ENCODE data around the gene ZDHHC24.

The ZDHHC24 gene

DNA sequence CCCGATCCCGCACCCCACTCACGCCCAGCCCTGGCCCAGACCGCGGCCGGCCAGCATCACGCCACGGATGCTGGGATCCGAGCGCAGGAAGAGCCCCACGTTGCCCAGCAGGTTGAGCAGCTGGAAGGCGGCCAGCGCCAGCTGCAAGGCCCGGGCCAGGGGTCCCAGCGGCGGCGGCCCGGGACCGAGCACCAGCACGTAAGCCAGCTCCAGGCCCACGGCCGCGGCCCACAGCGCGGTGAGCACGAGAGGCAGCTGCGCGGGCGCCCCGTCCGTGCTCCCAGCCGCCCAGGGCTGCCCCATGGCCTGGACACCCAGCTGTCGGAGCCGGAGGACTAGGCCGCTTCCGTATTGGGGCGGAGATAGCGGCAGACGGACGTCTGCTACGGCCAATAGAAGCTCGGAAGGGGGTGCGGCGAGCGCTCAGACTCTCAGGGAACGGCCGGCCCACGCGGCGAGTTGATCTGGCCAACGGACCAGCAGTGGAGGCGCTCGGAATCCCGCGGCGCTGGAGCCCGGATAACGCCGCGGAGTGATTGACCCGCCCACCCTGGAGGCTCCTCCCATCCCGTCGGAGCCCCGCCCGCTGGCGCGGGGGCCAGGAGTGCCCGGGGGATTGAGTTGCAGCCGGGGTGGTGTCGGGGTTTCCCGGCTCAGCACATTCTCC, at the start of gene ZDHHC24:
ZDHHC24 (minus strand) TSS at position 348 of the 667 bp plus-strand sequence; CDS start at position 303, 45 bp downstream.
- no peak for TF ChIP-seq CTCF (IDR thresholded peaks at IDR 0.05; ENCODE audit: insufficient read depth, low read length, missing control alignments)
- ChIA-PET CTCF (interaction anchor here (0.8 to 1.6 kb wide), 6 partner anchors 10 to 149 kb away, joined by 4 to 9 read pairs (median 6); partner anchors contain the start of genes CCDC87, CCS and RBM4B), POLR2A (interaction anchor here (0.6 to 1.9 kb wide), 6 partner anchors 16 to 132 kb away, joined by 3 to 11 read pairs (median 3); partner anchors contain the start of genes BBS1, CTSF and RBM4B)

DNA sequence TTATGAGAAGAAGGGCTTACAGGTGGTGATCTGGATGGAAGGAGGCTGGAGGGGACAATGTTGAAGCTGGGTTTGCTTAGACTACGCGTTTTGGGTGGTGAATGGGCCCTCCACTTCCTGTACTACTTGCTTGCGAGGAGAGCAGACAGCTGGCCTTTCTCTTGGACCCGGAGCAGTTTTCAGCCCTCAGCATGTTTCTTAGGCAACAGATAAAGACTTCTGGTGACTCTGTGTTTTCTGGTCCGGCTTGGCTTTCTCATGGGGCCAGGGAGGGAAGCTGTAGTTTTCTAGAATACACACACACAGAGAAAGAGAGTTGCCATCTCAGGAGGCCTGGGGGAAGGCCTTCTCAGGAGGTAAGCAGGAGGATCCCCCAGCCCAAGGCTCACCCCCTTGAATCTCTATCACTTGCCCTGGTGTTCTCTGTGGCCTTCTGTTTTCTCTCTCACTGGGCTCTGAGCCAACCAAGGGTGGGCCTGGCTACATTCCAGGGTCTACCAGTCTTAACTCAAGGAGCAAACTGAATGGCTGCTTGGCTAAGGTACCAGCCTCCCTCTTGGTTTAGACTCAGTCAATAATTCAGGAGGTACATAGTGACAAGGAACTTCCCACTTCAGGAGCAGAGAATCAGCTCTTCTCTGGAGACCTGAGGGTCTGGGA, 49.5 kb upstream of the ZDHHC24 start:
- H3K4me3 ChIP-seq (ENCODE audit: low read depth, low read length) = no peak overlapping the region
- DNase-seq (ENCODE audit: low read depth, low spot score) = no peak
- POLR2A ChIA-PET = interaction anchor here (0.7 kb wide), 1 partner anchor 21 kb away, joined by 4 read pairs; the partner anchor contains the start of gene RBM14
- CTCF ChIA-PET = interaction anchor here (1.0 to 1.4 kb wide), 2 partner anchors 16 to 239 kb away, joined by 4 read pairs; no protein-coding TSS in a partner anchor
- TF ChIP-seq CTCF (IDR thresholded peaks at IDR 0.05; ENCODE audit: insufficient read depth, low read length, missing control alignments) = no peak

More for the DNA sequence above, at the start of gene ZDHHC24:
- H3K4me3 ChIP-seq (ENCODE audit: low read depth, low read length) = peak within 1 kb of the TSS; percentile 79
- DNase-seq (ENCODE audit: low read depth, low spot score) = peak; percentile 79

- no peak for DNase-seq (ENCODE audit: low read depth, low spot score)
- ChIA-PET POLR2A (interaction anchor here (2.0 kb wide), 1 partner anchor 84 kb away, joined by 7 read pairs; the partner anchor contains the start of gene RBM4B), CTCF (interaction anchor here (1.4 to 2.3 kb wide), 3 partner anchors 44 to 241 kb away, joined by 4 to 6 read pairs (median 6); partner anchors contain the start of genes RBM4 and ZDHHC24)
- H3K4me3 ChIP-seq (ENCODE audit: low read depth, low read length) = peak overlapping the region; percentile 76
- TF ChIP-seq CTCF (IDR thresholded peaks at IDR 0.05; ENCODE audit: insufficient read depth, low read length, missing control alignments) = no peak
Observed at GRCh38 chr11:66593650-66594049, 47.8 kb upstream of the ZDHHC24 start.

DNA sequence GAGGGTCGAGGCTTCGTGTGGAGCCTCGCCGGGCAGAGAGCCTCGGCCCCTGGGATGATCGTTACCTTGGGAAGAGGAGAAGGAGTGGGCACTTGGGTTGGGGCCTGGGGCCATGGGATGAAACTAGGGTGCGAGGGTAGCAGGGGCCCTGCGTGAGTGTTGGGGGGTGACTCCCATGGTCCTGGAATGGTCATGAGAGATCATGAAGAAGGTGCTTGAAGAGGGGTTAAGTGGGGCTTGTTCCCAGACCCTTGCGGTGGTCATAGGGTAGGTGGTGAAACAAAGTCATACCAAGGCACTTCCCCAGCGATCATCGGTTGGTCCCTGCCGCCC, 47.4 kb upstream of the ZDHHC24 start:
- DNase-seq (ENCODE audit: low read depth, low spot score) = no peak
- CTCF ChIA-PET = interaction anchor here (1.0 to 3.4 kb wide), 11 partner anchors 8 to 186 kb away, joined by 3 to 36 read pairs (median 6); partner anchors contain the start of genes RBM4 and ZDHHC24
- TF ChIP-seq CTCF (IDR thresholded peaks at IDR 0.05; ENCODE audit: insufficient read depth, low read length, missing control alignments) = no peak
- POLR2A ChIA-PET = interaction anchor here (1.1 to 2.0 kb wide), 2 partner anchors 13 to 84 kb away, joined by 3 to 7 read pairs; partner anchors contain the start of gene RBM4B
- peak overlapping the region; percentile 76 for H3K4me3 ChIP-seq (ENCODE audit: low read depth, low read length)

- ChIA-PET POLR2A (interaction anchor here (0.7 to 2.0 kb wide), 5 partner anchors 13 to 86 kb away, joined by 3 to 7 read pairs (median 4); partner anchors contain the start of genes RBM14 and RBM4B), CTCF (interaction anchor here (0.8 to 3.4 kb wide), 17 partner anchors 9 to 185 kb away, joined by 3 to 36 read pairs (median 6); partner anchors contain the start of genes CTSF, RBM4 and ZDHHC24)
- peak; percentile 87 for TF ChIP-seq CTCF (IDR thresholded peaks at IDR 0.05; ENCODE audit: insufficient read depth, low read length, missing control alignments)
- peak within 1 kb of the TSS; percentile 76 for H3K4me3 ChIP-seq (ENCODE audit: low read depth, low read length)
- DNase-seq (ENCODE audit: low read depth, low spot score) = no peak
Observed at GRCh38 chr11:66592457-66593302, 46.8 kb upstream of the ZDHHC24 start, which contains the start of the genes CCDC87 and CCS. TSS of gene CCDC87 (minus strand) at chr11:66593063. CDS start at chr11:66593015, 48 bp downstream. TSS of gene CCS (plus strand) at chr11:66593185. CDS start at chr11:66593262, 77 bp downstream.

Data from AG04449 (cell line).